NCI-H2196 (cell line): ENCODE results near the gene NFIA.
A peak's percentile ranks its signal among the peaks of the same experiment; 100 is the strongest.

Experiments
- DNase-seq: peaks from one replicate; lab custom pipeline; 2025; ENCODE audit not compliant: unreplicated experiment; lab: John Stamatoyannopoulos, UW

NFIA gene

DNA sequence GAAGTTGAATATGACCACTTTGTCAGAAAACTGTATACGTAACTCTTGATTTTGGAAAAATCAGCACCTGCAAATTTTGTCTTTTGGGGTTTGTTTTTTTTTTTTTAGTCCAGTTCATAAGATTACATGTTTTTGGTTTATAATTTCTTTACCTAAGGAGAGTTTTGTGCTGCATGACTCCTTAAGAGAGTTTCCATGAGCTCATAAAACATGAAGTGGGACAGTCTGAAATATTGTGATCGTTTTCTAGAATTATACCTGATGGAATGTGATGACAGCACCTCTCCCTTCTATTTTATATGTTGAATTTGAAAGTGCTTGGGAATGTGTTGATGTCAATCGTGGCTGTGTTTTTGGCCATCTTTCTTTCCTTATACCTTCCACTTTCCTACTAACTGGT is 158.5 kb downstream of the NFIA start:
- no peak for DNase-seq

DNA sequence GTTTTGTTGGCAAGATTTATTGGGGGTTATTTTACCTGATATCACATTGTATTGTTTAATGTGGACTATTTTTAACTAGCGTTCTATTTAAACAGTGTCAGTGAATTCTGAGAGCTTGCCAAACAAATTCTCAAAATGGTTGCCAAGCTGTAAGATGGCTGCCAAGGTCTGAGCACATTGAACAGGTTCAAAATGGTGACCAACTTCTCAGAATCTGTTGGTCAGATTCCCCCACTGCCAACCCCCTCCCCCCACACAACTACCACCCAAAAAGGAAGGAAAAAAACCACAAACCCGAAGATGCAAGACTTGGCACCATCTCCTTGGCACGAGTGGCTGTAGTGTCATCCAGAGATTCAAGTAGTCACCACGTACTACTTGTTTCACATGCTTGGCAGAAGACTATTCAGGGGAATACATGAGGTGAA is 159.1 kb downstream of the NFIA start:
- peak; percentile 88 for DNase-seq

DNA sequence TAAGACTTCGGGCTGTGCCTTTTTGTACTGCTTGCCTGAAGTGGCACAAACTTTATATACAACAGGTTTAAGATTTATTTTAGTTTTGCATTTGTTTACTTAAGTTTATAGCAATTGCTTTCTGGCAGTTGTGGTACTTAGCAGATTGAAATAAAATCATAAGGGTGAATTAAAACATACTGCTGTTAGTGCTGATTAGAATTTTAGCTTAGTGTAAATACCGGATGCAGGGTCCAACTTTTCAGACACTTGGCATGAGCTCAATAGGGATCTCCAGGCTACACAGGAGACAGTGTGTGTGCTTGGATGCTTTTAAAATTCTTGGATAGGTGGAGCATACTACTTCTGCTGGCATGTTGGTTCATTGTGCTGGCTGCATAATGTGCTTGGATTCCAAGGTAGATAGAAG is 159.6 kb downstream of the NFIA start:
- DNase-seq, result peak; percentile 31

DNA sequence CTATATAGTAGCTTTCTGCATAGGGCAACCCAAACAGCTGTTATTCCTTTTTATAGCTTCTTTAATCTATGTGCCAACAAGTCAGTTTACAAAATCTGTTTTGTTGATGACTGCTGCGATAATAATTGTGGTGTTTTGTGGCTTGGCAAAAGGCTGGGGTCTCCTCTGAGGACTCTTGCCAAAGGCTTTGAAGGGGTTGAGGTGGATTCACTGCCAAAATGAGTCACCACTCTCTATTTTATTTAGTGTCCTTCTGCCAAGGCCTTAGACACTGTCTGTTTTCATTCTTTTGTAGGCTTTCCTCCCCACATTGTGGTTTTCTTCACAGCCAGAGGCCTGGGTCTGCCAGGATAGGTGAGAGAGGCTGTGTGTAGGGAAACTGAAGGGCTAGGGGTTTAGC is 161.8 kb downstream of the NFIA start:
- peak; percentile 63 for DNase-seq

DNA sequence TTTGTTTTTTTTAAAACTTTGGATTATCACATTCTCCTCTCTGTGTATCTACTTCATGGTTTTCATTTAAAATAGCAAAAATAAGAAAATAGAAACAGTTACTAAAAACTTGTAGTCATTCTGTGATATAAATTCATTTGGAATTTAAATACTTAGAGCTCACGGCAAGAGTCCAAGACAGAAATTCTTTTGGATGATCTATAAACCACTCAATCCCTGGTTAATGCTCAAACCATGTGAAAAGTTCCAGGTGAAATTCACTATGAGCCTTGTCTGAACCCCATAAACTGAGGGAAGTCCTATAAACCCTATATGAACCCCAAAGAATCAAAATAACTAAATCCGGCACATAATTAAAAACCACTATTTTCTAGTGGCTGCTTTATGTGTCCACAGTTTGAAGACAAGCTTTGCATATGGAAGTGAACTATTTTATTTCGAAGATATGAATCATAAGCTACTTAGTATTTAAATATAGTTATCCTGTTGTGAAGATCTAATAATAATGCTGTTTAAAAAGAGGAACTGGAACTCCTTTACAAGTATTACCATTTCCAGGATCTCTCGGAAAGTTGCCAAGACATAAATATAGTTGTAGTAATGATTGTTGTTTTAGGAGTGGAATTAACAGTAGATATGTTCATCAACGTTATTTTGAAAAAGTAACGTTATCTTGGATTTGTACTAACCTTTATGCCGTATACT is 163.5 kb downstream of the NFIA start:
- no peak for DNase-seq

DNA sequence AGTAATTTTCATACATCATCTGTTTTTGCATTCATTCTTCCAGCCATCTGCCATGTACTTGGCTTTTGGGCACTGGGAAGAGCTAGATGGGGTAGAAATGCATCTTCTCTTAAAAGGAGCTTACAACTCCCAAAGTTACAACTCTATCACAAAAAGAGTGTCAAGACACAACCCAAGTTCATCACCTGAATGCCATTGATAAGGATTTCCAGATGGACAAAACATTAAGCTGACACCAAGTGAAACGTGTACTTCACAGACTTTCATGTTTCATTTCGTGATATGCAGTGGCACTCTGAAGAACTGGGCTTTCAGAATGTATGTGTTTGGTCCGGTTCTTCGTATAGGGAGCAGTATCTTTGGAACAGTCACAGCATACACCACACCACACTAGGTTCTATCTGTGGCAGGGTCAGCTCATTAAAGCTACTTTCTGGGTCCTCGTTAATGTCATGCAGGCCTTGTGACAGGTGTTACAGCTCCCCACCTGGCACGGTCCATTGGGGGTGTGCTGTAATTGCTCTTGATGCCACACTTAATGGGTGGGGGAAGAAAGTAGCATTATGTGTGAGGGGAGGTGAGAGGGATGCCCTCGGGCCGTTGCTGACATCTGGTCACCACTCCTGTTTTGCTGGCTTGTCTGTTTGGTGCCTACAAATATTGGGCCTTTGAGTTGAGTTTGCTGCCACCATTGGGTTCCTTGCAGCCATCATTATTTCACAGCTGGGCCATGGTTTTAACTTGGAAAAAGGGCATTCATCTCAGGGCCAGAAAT is 164.9 kb downstream of the NFIA start:
- no peak for DNase-seq

DNA sequence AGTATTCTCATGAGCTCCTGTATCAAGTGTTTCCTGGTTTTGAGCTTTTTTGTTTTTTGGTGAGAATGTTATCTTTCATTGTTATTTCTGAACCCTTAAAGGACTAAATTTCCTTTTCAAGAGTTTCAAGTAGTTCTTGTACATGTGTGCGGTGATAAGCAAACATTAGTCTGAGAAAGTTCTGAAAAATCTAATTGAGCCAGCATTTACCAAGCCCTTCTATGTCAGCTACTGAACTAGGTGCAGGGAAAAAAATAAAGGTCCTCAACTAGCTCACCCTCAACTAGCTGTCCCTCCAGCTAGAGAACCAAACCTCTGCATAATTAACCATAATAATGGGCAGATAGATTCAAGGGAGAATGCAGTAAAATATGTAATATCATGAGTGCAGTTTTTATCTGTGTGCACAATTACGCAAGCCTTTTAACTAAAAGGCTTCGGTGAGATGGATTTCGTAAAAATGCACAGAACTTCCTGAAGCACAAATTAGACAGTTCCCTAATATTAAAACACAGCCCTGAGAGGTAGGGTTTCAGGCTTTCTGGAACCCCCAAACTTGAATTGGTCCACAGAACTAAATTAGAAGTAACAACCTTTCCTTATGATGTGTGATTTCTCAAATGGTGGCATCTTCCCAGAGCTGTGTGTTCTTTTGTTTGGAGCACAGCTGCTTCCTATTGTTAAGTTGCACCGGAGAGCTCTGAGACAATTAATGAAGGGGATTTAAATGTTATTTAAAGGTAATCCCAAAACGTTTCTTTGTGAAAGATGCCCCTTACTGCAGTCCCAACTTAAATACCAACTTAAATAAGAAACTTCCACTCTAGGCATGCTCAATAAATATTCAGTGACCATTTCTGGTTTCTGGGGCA is 165.8 kb downstream of the NFIA start:
- DNase-seq, result no peak

DNA sequence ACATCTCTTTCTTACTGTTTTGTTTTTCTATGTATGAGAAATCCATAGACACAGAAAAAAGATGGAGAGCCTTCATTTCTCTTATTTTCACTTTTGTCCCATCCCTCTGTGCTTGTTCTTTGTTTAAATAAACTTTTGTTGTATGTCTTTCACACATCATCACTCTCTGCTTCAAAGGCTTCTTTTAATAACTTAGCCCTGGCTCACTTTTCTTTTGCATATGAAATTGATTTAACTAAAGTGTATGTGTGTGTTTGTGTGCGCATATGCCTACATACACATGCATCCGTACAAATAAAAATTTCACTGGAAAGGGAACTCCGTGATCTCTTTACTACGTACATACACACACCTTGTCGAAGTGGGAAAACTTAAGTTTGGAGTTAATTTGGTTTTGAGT is 168.6 kb downstream of the NFIA start:
- no peak for DNase-seq

DNA sequence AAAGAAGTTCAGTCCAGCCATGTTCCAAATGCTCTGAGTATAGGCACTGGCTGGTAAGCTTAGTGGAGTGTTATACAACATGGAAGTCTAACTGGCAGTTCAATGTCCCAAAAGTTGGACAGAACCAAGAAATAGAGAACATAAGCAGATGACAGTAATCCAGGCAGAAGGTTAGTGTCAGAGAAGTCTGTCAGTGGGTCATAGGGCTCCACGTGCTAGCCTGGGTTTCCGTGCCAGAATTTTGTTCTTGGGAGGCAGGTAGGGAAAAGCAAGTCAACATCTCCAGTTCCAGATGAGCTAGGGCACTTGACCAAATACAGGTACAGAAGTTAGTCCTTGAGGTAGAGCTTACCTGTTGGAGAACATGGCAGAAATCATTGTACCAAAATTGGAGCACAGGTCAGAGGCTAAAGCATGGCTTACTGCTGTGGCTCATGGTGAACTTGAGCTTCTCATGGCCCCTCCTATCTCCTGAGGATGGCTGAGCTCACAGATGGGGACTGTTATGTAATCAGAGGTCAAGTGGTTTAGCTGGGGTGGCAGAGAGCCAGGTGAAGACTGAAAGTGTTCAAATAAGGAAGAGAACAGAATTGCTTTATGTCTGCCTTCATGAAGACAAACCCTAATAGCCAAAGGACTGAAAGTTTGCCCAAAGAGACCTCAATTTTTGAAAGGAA is 170.8 kb downstream of the NFIA start:
- DNase-seq, result peak; percentile 92

DNA sequence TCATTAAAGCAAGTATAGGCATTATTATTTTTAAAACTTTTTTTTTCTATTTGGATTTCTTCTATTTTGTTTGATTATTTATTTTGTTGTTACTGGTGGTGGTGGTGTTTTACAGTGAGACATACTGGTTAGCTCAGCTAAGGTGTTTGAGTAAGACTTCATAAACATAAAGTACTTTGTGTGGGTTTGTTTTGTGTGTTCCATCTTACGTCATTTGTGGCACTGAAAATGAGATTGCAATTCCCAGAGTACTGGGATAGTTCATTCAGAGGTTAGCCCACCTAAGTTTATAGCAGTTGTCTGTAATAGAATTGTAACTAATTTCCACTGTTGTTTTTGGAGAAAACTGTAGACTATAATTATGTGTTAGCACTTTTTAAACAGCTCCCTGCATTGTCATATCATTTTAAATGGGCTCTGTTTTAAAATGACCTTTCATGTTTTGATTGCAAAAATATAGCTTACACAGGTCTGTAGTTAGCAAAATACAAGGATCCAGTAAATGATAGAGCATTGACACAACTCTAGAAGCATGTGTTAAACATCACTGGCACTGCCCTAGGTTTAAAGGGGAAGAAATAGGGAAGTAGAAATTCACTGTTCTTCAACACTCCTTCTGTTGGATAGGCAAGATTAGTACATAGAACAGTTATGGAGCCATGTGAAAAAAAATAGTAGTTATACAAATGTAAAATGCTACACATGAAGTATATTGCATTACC is 171.7 kb downstream of the NFIA start:
- no peak for DNase-seq

DNA sequence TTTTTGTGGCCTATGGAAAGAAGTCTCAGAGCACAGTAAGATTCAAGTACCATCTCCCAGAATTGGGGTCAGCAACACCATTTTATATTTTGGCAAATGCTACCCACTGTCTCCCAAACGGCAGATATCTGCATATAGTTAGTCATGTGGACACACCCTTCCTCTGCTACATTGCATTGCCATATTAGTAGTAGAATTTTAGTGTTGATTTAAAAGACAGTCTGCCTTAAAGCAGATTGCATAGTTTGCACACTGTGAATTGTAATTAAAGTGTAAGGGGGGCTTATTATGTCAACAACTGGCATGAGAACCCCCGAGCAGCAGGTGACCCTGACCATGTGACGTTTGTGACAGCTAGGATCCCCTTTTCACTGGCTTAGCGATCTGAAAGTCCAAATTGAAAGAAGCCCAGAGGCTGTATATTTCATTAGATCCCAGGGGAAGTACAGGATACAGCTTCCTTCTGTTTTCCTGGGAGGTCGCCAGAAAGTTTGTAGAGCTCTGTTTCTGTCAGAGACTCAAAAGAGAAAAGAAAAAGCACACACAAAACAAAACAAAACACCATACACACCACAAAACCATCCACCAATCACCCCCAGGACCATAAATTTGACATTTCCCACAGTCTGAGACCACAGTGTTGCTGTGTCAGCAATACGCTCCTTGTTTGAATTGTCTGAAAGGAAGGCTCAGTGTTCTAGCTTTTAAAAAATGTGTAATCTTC is 172.4 kb downstream of the NFIA start:
- no peak for DNase-seq

DNA sequence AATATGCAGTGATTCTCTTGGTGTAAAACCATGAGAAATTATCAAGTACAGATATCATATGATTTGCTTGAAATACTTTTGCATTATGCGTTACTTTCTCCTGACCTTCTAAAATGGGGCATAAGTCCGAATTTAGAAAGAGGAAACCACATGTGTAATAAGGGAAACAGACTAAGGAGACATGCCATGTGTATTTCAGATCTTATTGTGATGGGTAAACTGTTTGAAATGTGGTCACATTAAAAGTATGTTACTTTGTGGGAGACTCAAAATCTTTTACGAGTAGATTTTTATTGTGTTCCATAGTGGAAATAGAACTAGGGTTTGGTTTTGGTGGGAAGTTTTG is 173.0 kb downstream of the NFIA start:
- DNase-seq, result no peak

DNA sequence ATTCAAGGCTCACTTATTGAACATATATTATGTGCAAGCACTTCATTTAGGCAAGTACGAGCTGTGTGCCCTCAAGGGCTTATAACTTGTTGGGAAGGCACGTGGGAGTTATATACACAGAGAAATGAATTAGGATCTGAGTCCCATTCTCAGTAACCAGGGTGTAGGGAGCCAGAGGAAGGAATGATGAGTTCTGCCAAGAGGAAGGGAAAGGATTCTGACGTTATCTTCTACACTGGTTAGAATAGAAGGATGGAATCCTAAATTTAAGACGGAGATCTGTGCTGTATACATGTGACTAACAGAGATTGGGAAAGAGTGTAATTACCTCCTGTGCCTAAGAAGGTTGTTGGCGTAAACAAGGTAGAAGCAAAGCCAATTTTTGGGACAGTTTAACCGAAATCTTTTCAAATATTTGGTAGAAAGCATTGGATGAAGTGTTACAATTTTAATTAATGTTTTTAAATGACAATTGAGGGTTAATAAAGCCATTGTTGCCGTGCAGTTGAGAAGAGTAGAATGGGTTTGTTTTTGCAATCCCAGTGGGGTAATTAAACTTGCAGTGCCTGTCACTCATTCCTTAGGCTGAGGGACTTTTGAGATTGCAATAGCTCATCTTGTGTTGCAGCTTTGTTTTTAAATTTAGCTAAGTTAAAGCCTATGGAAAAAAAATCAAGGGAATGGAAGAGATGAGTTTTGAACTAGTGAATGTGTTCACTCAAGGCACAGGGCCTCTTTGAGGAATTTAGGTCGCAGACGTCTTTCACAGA is 177.2 kb downstream of the NFIA start:
- no peak for DNase-seq

DNA sequence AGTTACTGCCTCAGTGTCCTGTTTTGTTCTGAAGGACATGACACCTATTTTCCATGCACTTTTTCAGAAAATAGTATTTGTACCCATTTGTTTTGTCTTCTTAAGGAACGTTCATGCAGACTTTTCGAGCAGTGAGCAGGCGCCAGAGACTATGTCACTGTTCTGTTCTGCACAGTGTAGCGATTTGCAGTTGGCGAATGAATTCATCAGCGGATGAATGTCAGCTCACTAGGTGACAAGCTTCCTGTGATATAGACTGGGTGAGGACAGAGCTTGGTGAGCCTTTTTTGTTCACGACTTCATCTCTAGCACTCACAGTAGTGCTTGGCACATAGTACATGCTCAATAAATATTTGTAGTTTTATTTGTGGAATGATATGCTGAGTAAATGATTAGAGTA is 177.8 kb downstream of the NFIA start:
- no peak for DNase-seq

DNA sequence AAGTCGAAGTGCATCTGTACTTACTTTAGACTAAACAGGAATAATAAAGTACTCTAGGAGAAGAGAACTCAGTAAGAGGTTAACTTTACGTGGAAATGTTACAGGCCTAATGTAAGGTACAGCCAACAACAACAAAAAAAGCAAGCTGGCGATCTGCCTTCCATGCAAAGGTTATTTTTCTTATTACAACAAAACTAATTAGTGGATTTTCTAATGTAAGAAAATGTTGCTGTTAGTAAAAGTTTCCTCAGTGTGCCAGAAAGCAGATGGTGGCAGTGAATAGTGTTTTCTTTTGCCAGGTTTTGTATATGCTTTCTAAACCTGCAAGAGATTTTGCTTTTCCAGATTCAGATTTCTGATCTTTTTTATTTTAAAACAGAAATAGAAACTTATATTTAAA is 179.2 kb downstream of the NFIA start:
- no peak for DNase-seq

DNA sequence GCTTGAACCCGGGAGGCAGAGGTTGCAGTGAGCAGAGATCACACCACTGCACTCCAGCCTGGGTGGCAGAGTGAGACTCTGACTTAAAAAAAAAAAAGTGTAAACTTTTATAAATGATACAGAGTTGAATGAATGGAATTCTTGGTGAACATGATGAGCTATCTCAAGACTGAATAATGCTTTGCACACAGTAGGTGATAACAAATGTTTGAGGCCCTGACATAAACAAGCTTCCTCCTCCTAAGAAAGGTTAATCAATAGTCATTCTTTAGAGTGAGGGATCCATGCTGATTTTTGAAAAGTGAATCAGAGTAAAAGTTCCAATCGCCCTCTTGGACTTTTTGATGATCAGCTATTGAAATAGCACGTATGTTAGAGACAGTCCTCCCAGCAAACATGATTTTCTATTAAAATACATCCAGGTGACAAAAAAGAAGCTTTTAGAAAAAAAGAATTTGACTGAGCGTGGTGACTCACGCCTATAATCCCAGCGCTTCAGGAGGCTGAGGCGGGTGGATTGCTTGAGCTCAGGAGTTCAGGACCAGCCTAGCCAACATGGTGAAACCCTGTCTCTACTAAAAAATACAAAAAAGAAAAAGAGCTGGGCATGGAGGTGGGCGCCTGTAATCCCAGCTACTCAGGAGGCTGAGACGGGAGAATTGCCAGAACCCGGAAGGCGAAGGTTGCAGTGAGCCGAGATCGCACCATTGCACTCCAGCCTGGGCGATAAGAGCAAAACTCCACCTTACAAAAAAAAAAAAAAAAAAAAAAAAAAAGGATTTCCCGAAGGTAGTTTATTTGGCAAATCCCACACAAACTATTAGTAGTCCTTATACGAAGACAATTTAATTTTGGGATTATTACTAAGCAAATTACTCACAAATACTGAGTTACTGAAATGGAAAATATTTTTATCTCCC is 181.8 kb downstream of the NFIA start:
- DNase-seq, result no peak

DNA sequence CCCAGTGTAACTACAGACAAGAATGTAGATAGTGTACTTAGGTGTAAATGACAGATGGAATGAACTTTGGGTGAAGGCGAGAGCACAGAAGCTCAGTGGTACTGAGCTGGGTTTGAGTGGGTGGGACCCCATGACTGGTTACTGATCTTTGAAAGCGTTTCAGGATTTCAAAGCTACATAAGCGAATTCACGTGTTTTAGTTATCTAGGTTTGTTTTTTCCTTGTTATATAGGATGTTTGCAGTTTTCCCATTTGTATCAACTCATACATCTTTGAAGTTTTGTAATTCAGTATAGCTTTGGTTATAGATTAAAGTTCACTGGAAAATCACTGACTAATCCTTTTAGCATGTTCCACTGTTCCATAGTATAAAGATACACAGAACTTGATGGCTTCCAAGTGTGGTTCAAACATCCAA is 182.5 kb downstream of the NFIA start:
- DNase-seq, result no peak

DNA sequence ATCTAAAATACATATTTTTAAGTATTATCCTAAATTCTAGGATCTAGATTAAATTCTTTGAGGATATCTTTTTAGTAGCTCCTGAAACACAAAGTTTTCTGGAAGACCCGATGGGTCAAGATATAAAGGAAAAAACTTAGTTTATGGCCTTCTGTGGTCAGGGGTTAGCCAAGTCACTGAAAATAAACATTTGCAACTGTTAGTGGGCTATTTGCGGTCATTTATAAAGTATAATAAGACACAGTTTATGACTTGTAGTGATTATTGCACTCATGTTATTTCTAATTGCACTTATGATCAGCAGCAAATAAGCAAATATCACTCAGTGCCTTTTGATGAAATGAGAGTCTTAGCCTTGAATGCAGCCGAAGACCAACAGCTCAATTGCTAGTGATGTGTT is 183.3 kb downstream of the NFIA start:
- DNase-seq, result no peak
